Measurements from ENCODE around the gene LRRN2. TPM values are rescaled to one million over a fixed set of nuclear protein-coding genes. Genes with fewer than 3 reads are reported as not detected.

LRRN2 gene
- total RNA-seq, 2 donors from 2014 or later: 6.6 to 8.2 TPM

- TF ChIP-seq CTCF (IDR thresholded peaks at IDR 0.05): no peak
- no peaks in the 10 kb centered on the region for H3K9me3 ChIP-seq
- no peak overlapping the region for H3K4me3 ChIP-seq
- DNase-seq (ENCODE audit: low spot score): no peak
- no peaks in the 10 kb centered on the region for H3K4me1 ChIP-seq
- no peak overlapping the region for H3K27ac ChIP-seq
- H3K36me3 ChIP-seq: no peaks in the 10 kb centered on the region
- no peaks in the 10 kb centered on the region for H3K27me3 ChIP-seq
Measured at GRCh38 chr1:204600203-204600602, 85.3 kb downstream of the LRRN2 start.

- no peak overlapping the region for H3K4me3 ChIP-seq
- no peak for DNase-seq (ENCODE audit: low spot score)
- H3K9me3 ChIP-seq: no peaks in the 10 kb centered on the region
- TF ChIP-seq CTCF (IDR thresholded peaks at IDR 0.05): no peak
- H3K4me1 ChIP-seq: no peaks in the 10 kb centered on the region
- H3K27ac ChIP-seq: no peak overlapping the region
- H3K36me3 ChIP-seq: no peaks in the 10 kb centered on the region
- H3K27me3 ChIP-seq: no peaks in the 10 kb centered on the region
Measured at GRCh38 chr1:204599596-204599995, 85.9 kb downstream of the LRRN2 start.

GRCh38 chr1:204599098-204599497 lies 86.4 kb downstream of the LRRN2 start:
- Histone ChIP-seq H3K4me1 (no peaks in the 10 kb centered on the region), H3K36me3 (no peaks in the 10 kb centered on the region), H3K27ac (no peak overlapping the region), H3K9me3 (no peaks in the 10 kb centered on the region), H3K4me3 (no peak overlapping the region), H3K27me3 (no peaks in the 10 kb centered on the region)
- no peak for DNase-seq (ENCODE audit: low spot score)
- no peak for TF ChIP-seq CTCF (IDR thresholded peaks at IDR 0.05)

- H3K4me1 ChIP-seq: no peaks in the 10 kb centered on the region
- no peak overlapping the region for H3K27ac ChIP-seq
- no peaks in the 10 kb centered on the region for H3K9me3 ChIP-seq
- H3K27me3 ChIP-seq: no peaks in the 10 kb centered on the region
- H3K36me3 ChIP-seq: no peaks in the 10 kb centered on the region
- DNase-seq (ENCODE audit: low spot score): no peak
- no peak for TF ChIP-seq CTCF (IDR thresholded peaks at IDR 0.05)
- no peak overlapping the region for H3K4me3 ChIP-seq
Measured at GRCh38 chr1:204598319-204598969, 87.1 kb downstream of the LRRN2 start.

- no peaks in the 10 kb centered on the region for H3K36me3 ChIP-seq
- TF ChIP-seq CTCF (IDR thresholded peaks at IDR 0.05): no peak
- H3K4me3 ChIP-seq: no peak overlapping the region
- no peak overlapping the region for H3K27ac ChIP-seq
- no peak for DNase-seq (ENCODE audit: low spot score)
- H3K27me3 ChIP-seq: no peaks in the 10 kb centered on the region
- no peaks in the 10 kb centered on the region for H3K4me1 ChIP-seq
- H3K9me3 ChIP-seq: no peaks in the 10 kb centered on the region
Measured at GRCh38 chr1:204592246-204592948, 93.1 kb downstream of the LRRN2 start.
